HG03469 (cell line): Measurements from ENCODE around the gene DLEU7.

ENCODE experiments used
- ATAC-seq: cut with Tn5 transposase; IDR thresholded peaks from one replicate; pipeline ENCODE4 v1.9.1; 2021; ENCODE audit warnings: mild to moderate bottlenecking, moderate library complexity, moderate number of reproducible peaks; ENCODE audit not compliant: unreplicated experiment

The DLEU7 gene

GRCh38 chr13:50797091-50797490 lies 46.4 kb downstream of the DLEU7 start:
- ATAC-seq: no peak

- ATAC-seq: no peak
Measured at GRCh38 chr13:50796463-50796862, 47.0 kb downstream of the DLEU7 start.

- no peak for ATAC-seq
Measured at GRCh38 chr13:50794226-50794625, 49.3 kb downstream of the DLEU7 start.

GRCh38 chr13:50793026-50793425 lies 50.5 kb downstream of the DLEU7 start:
- ATAC-seq: no peak

GRCh38 chr13:50788551-50789210 lies 54.8 kb downstream of the DLEU7 start:
- no peak for ATAC-seq

- no peak for ATAC-seq
Measured at GRCh38 chr13:50787316-50788195, 55.9 kb downstream of the DLEU7 start.

- ATAC-seq: no peak
Measured at GRCh38 chr13:50783717-50784290, 59.7 kb downstream of the DLEU7 start.

- no peak for ATAC-seq
Measured at GRCh38 chr13:50783066-50783465, 60.4 kb downstream of the DLEU7 start.

- no peak for ATAC-seq
Measured at GRCh38 chr13:50780201-50781015, 63.1 kb downstream of the DLEU7 start.

GRCh38 chr13:50779443-50780200 lies 63.9 kb downstream of the DLEU7 start:
- no peak for ATAC-seq
